Chondrocyte (in vitro differentiated cells): ENCODE data around the gene NOL11. TPM values are rescaled to one million over a fixed set of nuclear protein-coding genes. Genes with fewer than 3 reads are reported as not detected.

Source experiments
- DNase-seq: peaks from one replicate; pipeline ENCODE4 v3.0.0; 2021; ENCODE audit warnings: mixed read lengths, low spot score
- H3K27ac Mint-ChIP-seq: one replicate; pipeline ENCODE4 v1.8.0; 2021; ENCODE audit warnings: mild to moderate bottlenecking, moderate library complexity, mixed read lengths; ENCODE audit not compliant: unreplicated experiment
- H3K27me3 Mint-ChIP-seq: 2 replicates; pipeline ENCODE4 v1.8.0; 2021; ENCODE audit warnings: low read depth, mixed read lengths
- H3K36me3 Mint-ChIP-seq: 2 replicates; pipeline ENCODE4 v1.8.0; 2021; ENCODE audit warnings: low read depth, mixed read lengths
- H3K4me1 Mint-ChIP-seq: 2 replicates; pipeline ENCODE4 v1.8.0; 2021; ENCODE audit warnings: low read depth, mild to moderate bottlenecking, mixed read lengths
- H3K4me3 Mint-ChIP-seq: one replicate; pipeline ENCODE4 v1.8.0; 2021; ENCODE audit warnings: mild to moderate bottlenecking, moderate library complexity, mixed read lengths; ENCODE audit not compliant: unreplicated experiment
- H3K9me3 Mint-ChIP-seq: 2 replicates; pipeline ENCODE4 v1.8.0; 2021; ENCODE audit warnings: low read depth, mixed read lengths
- total RNA-seq: library from RNA; stranded (reverse); gene quantifications from 3 replicates; pipeline ENCODE4 v1.2.1, GENCODE V29; 2021
- TF ChIP-seq, protein P1 (sequence below): fragments of 200-600 bp; sonication (generic); IDR thresholded peaks from 2 replicates; pipeline ENCODE4 v1.5.0; 2021; ENCODE audit warnings: antibody characterized with exemption, mild to moderate bottlenecking, moderate library complexity

NOL11 gene
- total RNA-seq, 1 donor from 2014 or later: 20.9 TPM

DNA sequence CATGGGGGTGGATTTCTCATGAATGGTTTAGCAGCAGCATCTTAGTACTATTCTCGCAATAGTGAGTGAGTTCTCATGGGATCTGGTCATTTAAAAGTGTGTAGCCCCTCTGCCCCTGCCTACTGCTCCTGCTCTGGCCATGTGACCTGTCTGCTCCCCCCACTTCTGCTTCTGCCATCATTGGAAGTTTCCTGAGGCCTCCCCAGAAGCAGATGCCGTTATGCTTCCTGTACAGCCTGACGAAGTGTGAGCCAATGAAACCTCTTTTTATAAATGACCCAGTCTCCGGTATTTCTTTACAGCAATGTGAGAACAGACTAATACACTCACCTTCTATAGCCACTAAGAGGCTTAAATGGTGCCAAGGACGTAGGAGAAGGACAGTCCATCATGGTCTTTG, 51.5 kb downstream of the NOL11 start:
- Mint-ChIP-seq H3K36me3 (no peaks in the 10 kb centered on the region), H3K4me1 (peaks cover 3% of the 10 kb centered on the region), H3K4me3 (no peak overlapping the region), H3K9me3 (no peaks in the 10 kb centered on the region), H3K27me3 (no peaks in the 10 kb centered on the region), H3K27ac (no peak overlapping the region)
- DNase-seq: no peak
- TF ChIP-seq, protein P1, sequence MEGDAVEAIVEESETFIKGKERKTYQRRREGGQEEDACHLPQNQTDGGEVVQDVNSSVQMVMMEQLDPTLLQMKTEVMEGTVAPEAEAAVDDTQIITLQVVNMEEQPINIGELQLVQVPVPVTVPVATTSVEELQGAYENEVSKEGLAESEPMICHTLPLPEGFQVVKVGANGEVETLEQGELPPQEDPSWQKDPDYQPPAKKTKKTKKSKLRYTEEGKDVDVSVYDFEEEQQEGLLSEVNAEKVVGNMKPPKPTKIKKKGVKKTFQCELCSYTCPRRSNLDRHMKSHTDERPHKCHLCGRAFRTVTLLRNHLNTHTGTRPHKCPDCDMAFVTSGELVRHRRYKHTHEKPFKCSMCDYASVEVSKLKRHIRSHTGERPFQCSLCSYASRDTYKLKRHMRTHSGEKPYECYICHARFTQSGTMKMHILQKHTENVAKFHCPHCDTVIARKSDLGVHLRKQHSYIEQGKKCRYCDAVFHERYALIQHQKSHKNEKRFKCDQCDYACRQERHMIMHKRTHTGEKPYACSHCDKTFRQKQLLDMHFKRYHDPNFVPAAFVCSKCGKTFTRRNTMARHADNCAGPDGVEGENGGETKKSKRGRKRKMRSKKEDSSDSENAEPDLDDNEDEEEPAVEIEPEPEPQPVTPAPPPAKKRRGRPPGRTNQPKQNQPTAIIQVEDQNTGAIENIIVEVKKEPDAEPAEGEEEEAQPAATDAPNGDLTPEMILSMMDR: no peak

DNA sequence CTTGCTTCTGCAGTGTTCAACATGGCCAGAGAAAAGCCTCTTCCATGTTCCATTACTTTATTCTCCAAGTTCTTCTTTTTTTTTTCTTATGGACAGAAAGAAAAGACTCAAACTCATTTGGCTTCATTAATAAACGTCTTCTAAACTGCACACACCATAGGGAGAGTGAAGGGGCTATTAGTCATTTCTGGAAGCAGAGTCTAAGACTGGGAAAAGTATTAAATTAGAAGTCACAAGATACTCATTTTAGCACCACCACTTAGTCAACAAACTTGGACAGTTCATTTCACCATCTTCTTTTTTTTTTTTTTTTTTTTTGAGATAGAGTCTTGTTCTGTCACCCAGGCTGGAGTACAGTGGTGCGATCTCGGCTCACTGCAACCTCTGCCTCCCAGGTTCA, 52.8 kb downstream of the NOL11 start:
- DNase-seq: no peak
- no peaks in the 10 kb centered on the region for H3K9me3 Mint-ChIP-seq
- no peak overlapping the region for H3K27ac Mint-ChIP-seq
- H3K4me1 Mint-ChIP-seq: peaks cover 3% of the 10 kb centered on the region
- no peaks in the 10 kb centered on the region for H3K36me3 Mint-ChIP-seq
- TF ChIP-seq, protein P1: no peak
- H3K4me3 Mint-ChIP-seq: no peak overlapping the region
- H3K27me3 Mint-ChIP-seq: no peaks in the 10 kb centered on the region

DNA sequence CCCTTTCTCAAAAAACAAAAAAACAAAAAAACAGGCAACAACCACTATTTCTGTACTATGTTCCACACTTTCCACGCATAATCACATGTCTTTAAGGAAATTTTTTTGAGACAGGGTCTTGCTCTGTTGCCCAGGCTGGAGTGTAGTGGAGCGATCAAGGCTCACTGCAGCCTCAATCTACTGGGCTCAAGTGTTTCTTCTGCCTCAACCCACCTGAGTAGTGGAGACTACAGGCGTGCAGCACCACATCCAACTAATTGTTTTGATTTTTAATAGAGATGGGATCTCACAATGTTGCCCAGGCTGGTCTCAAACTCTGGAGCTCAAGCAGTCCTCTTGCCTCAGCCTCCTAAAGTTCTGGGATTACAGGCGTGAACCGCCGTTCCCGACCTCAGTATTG, 54.9 kb downstream of the NOL11 start:
- Mint-ChIP-seq H3K36me3 (no peaks in the 10 kb centered on the region), H3K27me3 (no peaks in the 10 kb centered on the region)

DNA sequence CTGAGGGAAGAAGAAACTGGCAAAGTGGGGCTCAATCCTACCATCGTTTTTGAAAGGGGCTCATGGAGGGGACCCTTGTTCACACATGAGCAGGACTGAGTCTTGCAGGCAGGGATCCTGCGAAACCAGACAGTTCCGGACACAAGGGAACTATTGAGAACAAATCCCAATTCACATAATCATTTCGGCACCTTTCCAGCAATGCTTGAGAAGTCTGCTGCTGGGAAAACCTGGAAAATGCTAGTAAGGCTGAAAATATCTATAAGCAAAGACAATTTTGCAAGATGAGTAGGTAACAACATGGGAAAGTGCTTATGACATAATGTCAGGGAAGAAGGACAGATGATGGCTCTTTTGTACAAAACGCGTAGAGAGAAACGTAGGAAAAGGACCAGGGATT, 55.5 kb downstream of the NOL11 start:
- TF ChIP-seq, protein P1: no peak
- H3K27me3 Mint-ChIP-seq: no peaks in the 10 kb centered on the region
- DNase-seq: no peak
- no peak overlapping the region for H3K27ac Mint-ChIP-seq
- no peak overlapping the region for H3K4me3 Mint-ChIP-seq
- H3K4me1 Mint-ChIP-seq: peaks cover 3% of the 10 kb centered on the region
- H3K36me3 Mint-ChIP-seq: no peaks in the 10 kb centered on the region
- H3K9me3 Mint-ChIP-seq: no peaks in the 10 kb centered on the region

More for the DNA sequence above, 54.9 kb downstream of the NOL11 start:
- TF ChIP-seq, protein P1: no peak
- Mint-ChIP-seq H3K4me3 (no peak overlapping the region), H3K27ac (no peak overlapping the region), H3K9me3 (no peaks in the 10 kb centered on the region), H3K4me1 (peaks cover 3% of the 10 kb centered on the region)
- DNase-seq: no peak

DNA sequence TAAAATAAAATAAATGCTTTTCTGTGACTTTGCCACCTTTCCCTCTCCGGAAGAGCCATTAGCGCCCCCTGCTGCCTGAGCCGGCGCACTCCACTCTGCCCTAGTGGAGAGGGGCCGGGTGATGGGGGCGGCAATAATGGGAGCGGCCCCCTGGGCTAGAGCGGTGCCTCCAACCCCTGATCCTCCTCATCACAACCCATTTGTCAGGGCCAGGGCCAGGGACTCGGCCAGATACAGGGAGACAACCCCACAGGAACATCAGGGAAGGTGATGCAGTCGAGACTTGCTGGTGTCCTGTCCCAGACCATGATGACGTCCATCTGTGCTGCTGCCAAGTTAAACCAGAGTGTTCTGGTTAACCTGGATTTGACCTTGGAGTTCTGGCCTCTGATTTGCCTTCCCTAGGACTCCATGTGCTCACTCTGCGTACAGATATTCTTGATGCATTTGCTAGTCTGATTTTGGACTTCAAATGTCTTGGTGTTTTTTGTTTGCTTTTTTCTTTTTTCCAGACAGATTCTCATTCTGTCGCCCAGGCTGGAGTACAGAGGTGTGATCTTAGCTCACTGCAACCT, 61.4 kb downstream of the NOL11 start:
- H3K27ac Mint-ChIP-seq: no peak overlapping the region
- TF ChIP-seq, protein P1: peak; percentile 77
- no peaks in the 10 kb centered on the region for H3K27me3 Mint-ChIP-seq
- H3K36me3 Mint-ChIP-seq: no peaks in the 10 kb centered on the region
- DNase-seq: no peak
- no peak overlapping the region for H3K4me3 Mint-ChIP-seq
- peaks cover 7% of the 10 kb centered on the region for H3K4me1 Mint-ChIP-seq
- H3K9me3 Mint-ChIP-seq: no peaks in the 10 kb centered on the region
